ENCODE data around the gene SSBP4.

- TF ChIP-seq, protein P1, sequence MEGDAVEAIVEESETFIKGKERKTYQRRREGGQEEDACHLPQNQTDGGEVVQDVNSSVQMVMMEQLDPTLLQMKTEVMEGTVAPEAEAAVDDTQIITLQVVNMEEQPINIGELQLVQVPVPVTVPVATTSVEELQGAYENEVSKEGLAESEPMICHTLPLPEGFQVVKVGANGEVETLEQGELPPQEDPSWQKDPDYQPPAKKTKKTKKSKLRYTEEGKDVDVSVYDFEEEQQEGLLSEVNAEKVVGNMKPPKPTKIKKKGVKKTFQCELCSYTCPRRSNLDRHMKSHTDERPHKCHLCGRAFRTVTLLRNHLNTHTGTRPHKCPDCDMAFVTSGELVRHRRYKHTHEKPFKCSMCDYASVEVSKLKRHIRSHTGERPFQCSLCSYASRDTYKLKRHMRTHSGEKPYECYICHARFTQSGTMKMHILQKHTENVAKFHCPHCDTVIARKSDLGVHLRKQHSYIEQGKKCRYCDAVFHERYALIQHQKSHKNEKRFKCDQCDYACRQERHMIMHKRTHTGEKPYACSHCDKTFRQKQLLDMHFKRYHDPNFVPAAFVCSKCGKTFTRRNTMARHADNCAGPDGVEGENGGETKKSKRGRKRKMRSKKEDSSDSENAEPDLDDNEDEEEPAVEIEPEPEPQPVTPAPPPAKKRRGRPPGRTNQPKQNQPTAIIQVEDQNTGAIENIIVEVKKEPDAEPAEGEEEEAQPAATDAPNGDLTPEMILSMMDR (IDR thresholded peaks at IDR 0.05) = no peak
- no peak for TF ChIP-seq POLR2A (IDR thresholded peaks at IDR 0.05)
Measured at GRCh38 chr19:18428787-18429674, 9.8 kb downstream of the SSBP4 start.
